Neuronal stem cell (in vitro differentiated cells): ENCODE measurements around the gene ARHGEF16.

Experiments used
- DNase-seq: peaks from one replicate; pipeline ENCODE4 v3.0.0-alpha.2; 2013; ENCODE audit warnings: low spot score
- H2AFZ ChIP-seq: one replicate; pipeline ENCODE4 v1.6.1; 2013; ENCODE audit warnings: mild to moderate bottlenecking, low read length, inconsistent platforms
- H2AK5ac ChIP-seq: 2 replicates; pipeline ENCODE4 v1.6.1; 2013; ENCODE audit warnings: low read depth, mild to moderate bottlenecking, inconsistent platforms, low read length, moderate library complexity, mixed read lengths
- H2BK120ac ChIP-seq: 2 replicates; pipeline ENCODE4 v1.6.1; 2013; ENCODE audit warnings: low read depth, mild to moderate bottlenecking, inconsistent platforms, low read length, moderate library complexity, mixed read lengths
- H2BK12ac ChIP-seq: one replicate; pipeline ENCODE4 v1.6.1; 2013; ENCODE audit warnings: low read length, inconsistent platforms
- H2BK15ac ChIP-seq: 2 replicates; pipeline ENCODE4 v1.6.1; 2013; ENCODE audit warnings: mild to moderate bottlenecking, low read length, inconsistent platforms, mixed read lengths
- H2BK5ac ChIP-seq: one replicate; pipeline ENCODE4 v1.6.1; 2013; ENCODE audit warnings: inconsistent platforms, mild to moderate bottlenecking, low read length, moderate library complexity
- H3K14ac ChIP-seq: one replicate; pipeline ENCODE4 v1.6.1; 2013; ENCODE audit warnings: low read length, inconsistent platforms
- H3K18ac ChIP-seq: 2 replicates; pipeline ENCODE4 v1.6.1; 2013; ENCODE audit warnings: low read length, inconsistent platforms
- H3K23ac ChIP-seq: 2 replicates; pipeline ENCODE4 v1.6.1; 2013; ENCODE audit warnings: low read depth, mild to moderate bottlenecking, mixed read lengths, low read length, inconsistent platforms; ENCODE audit not compliant: poor library complexity
- H3K27ac ChIP-seq: replicated peaks from 3 replicates; pipeline ENCODE4 v1.5.1; 2013; ENCODE audit warnings: low read length, inconsistent platforms
- H3K27me3 ChIP-seq, 3 experiments: 2 replicates each; pipeline ENCODE4 v1.6.1; 2013; ENCODE audit warnings: low read length in 3 of 3, mild to moderate bottlenecking in 2 of 3, inconsistent platforms in 1 of 3, low read depth in 1 of 3, mixed read lengths in 1 of 3, moderate library complexity in 1 of 3; ENCODE audit not compliant: control insufficient read depth in 3 of 3, insufficient read depth in 3 of 3
- H3K36me3 ChIP-seq, 2 donors: replicated peaks in 1 of 2; 2 replicates each; pipeline ENCODE4 v1.6.1; 2013; ENCODE audit warnings: low read length in 2 of 2; ENCODE audit not compliant: control insufficient read depth in 2 of 2, insufficient read depth in 2 of 2
- H3K4ac ChIP-seq: 2 replicates; pipeline ENCODE4 v1.6.1; 2013; ENCODE audit warnings: inconsistent platforms, mild to moderate bottlenecking, low read length, moderate library complexity
- H3K4me1 ChIP-seq, 2 donors: 1 replicate in 1 of 2; 2 replicates in 1 of 2; pipeline ENCODE4 v1.6.1; 2013; ENCODE audit warnings: low read length in 2 of 2, low read depth in 1 of 2; ENCODE audit not compliant: control insufficient read depth in 2 of 2, insufficient read depth in 1 of 2
- H3K4me2 ChIP-seq: one replicate; pipeline ENCODE4 v1.6.1; 2013; ENCODE audit warnings: mild to moderate bottlenecking, low read length, inconsistent platforms; ENCODE audit not compliant: insufficient read depth, poor library complexity, severe bottlenecking
- H3K4me3 ChIP-seq, 2 donors: 2 replicates each; pipeline ENCODE4 v1.5.1; 2013; ENCODE audit warnings: low read length in 2 of 2, mild to moderate bottlenecking in 2 of 2, inconsistent platforms in 1 of 2, moderate library complexity in 1 of 2
- H3K79me1 ChIP-seq: one replicate; pipeline ENCODE4 v1.6.1; 2013; ENCODE audit warnings: low read depth, mild to moderate bottlenecking, inconsistent platforms, low read length, moderate library complexity
- H3K9ac ChIP-seq: one replicate; pipeline ENCODE4 v1.6.1; 2013; ENCODE audit warnings: mild to moderate bottlenecking, low read depth, low read length, inconsistent platforms; ENCODE audit not compliant: poor library complexity
- H3K9me3 ChIP-seq, 2 donors: replicated peaks in 1 of 2; 2 replicates each; pipeline versions ENCODE3 to v1.6.1; 2013; ENCODE audit warnings: low read length in 2 of 2, mild to moderate bottlenecking in 2 of 2, inconsistent platforms in 1 of 2, low read depth in 1 of 2, mixed read lengths in 1 of 2, moderate library complexity in 1 of 2; ENCODE audit not compliant: control insufficient read depth in 2 of 2, insufficient read depth in 1 of 2
- H4K8ac ChIP-seq: one replicate; pipeline ENCODE4 v1.6.1; 2013; ENCODE audit warnings: low read depth, mild to moderate bottlenecking, inconsistent platforms, low read length, moderate library complexity
- H4K91ac ChIP-seq: one replicate; pipeline ENCODE4 v1.6.1; 2013; ENCODE audit warnings: low read length, low read depth, mild to moderate bottlenecking, inconsistent platforms; ENCODE audit not compliant: poor library complexity
- WGBS, 2 donors: extraction: QIAGEN DNeasy Blood & Tissue Kit; methylation state at CpG; one replicate each; pipeline ENCODE4 v1.1.7; 2013; ENCODE audit warnings: missing lambda C conversion rate in 2 of 2, mixed read lengths in 1 of 2; ENCODE audit not compliant: insufficient read length in 2 of 2, insufficient replicate concordance in 1 of 2; ENCODE audit errors: extremely low coverage in 2 of 2; 5-methylcytosine and 5-hydroxymethylcytosine counted together

ARHGEF16 gene

GRCh38 chr1:3502641-3503524 is 48.4 kb downstream of the ARHGEF16 start:
- no peak overlapping the region for H3K18ac ChIP-seq
- H3K23ac ChIP-seq, result peak overlapping the region; percentile 89
- peaks cover 9% of the 10 kb centered on the region for H3K79me1 ChIP-seq
- no peaks in the 10 kb centered on the region for H3K9me3 ChIP-seq
- WGBS, 2 donors, result no CpG with 5 or more reads among the region's 22 CpGs
- H2BK5ac ChIP-seq, result no peak overlapping the region
- no peak overlapping the region for H2BK120ac ChIP-seq
- no peak overlapping the region for H3K4me2 ChIP-seq
- no peak for DNase-seq
- no peak overlapping the region for H3K9ac ChIP-seq
- H2AK5ac ChIP-seq, result no peak overlapping the region
- H2AFZ ChIP-seq, result no peak overlapping the region
- no peaks in the 10 kb centered on the region for H3K27me3 ChIP-seq
- no peak overlapping the region for H4K8ac ChIP-seq
- H4K91ac ChIP-seq, result no peak overlapping the region
- no peak overlapping the region for H3K4me3 ChIP-seq
- no peak overlapping the region for H2BK12ac ChIP-seq
- H3K14ac ChIP-seq, result peak overlapping the region; percentile 82
- H3K4me1 ChIP-seq, result peaks cover 0 to 3% of the 10 kb centered on the region in 2 donors
- no peak overlapping the region for H3K4ac ChIP-seq
- no peaks in the 10 kb centered on the region for H3K36me3 ChIP-seq
- no peak overlapping the region for H2BK15ac ChIP-seq
- no peak overlapping the region for H3K27ac ChIP-seq

- H3K4me3 ChIP-seq, result no peak overlapping the region
- no peak for DNase-seq
- peaks cover 9% of the 10 kb centered on the region for H3K79me1 ChIP-seq
- H3K9ac ChIP-seq, result no peak overlapping the region
- no peak overlapping the region for H3K18ac ChIP-seq
- no peak overlapping the region for H2BK120ac ChIP-seq
- H3K9me3 ChIP-seq, result no peaks in the 10 kb centered on the region
- H4K8ac ChIP-seq, result no peak overlapping the region
- peaks cover 0 to 1% of the 10 kb centered on the region in 2 donors for H3K4me1 ChIP-seq
- H2BK5ac ChIP-seq, result no peak overlapping the region
- H2AFZ ChIP-seq, result no peak overlapping the region
- no peak overlapping the region for H3K14ac ChIP-seq
- H3K36me3 ChIP-seq, result no peaks in the 10 kb centered on the region
- WGBS, 2 donors, result no CpG with 5 or more reads among the region's 8 CpGs
- no peaks in the 10 kb centered on the region for H3K27me3 ChIP-seq
- H3K23ac ChIP-seq, result peak overlapping the region; percentile 43
- H2BK15ac ChIP-seq, result no peak overlapping the region
- H3K27ac ChIP-seq, result no peak overlapping the region
- no peak overlapping the region for H4K91ac ChIP-seq
- no peak overlapping the region for H2BK12ac ChIP-seq
- H3K4me2 ChIP-seq, result no peak overlapping the region
- H3K4ac ChIP-seq, result no peak overlapping the region
- no peak overlapping the region for H2AK5ac ChIP-seq
These were observed 49.0 kb downstream of the ARHGEF16 start for GRCh38 chr1:3503525-3503886.

- no peak for DNase-seq
- H2BK15ac ChIP-seq, result no peak overlapping the region
- no CpG with 5 or more reads among the region's 31 CpGs for WGBS, 2 donors
These were observed 49.8 kb downstream of the ARHGEF16 start for GRCh38 chr1:3504151-3504821.

DNA sequence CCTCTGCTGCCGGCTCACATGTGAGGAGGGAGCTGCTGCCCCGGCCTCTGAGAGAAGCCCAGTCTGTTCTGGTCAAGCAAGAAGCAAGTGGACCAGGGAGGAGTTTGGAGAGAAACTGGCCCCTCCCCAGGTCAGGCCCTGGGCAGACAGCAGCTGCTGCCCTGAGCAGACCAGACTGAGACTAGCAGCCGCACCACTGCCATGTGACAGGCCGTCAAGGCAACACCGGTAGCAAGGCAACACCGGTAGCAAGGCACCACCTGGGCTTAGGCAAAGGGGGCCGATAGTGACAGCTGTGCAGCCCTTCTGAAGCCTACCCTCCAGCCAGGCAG is 50.3 kb downstream of the ARHGEF16 start:
- Histone ChIP-seq H3K4me2 (no peak overlapping the region), H3K79me1 (peaks cover 9% of the 10 kb centered on the region), H3K9me3 (no peaks in the 10 kb centered on the region), H3K14ac (no peak overlapping the region), H3K27ac (no peak overlapping the region), H3K4me3 (no peak overlapping the region), H3K9ac (no peak overlapping the region), H3K18ac (no peak overlapping the region), H3K4me1 (no peaks in the 10 kb centered on the region), H2BK120ac (no peak overlapping the region), H3K23ac (peak overlapping the region; percentile 65), H3K36me3 (no peaks in the 10 kb centered on the region), H2BK5ac (no peak overlapping the region), H2BK15ac (no peak overlapping the region), H4K8ac (no peak overlapping the region), H2AK5ac (no peak overlapping the region), H2AFZ (no peak overlapping the region), H3K4ac (no peak overlapping the region), H2BK12ac (no peak overlapping the region), H4K91ac (no peak overlapping the region), H3K27me3 (no peaks in the 10 kb centered on the region)
- DNase-seq, result no peak
- no CpG with 5 or more reads among the region's 7 CpGs for WGBS, 2 donors

More at GRCh38 chr1:3504151-3504821, 49.8 kb downstream of the ARHGEF16 start:
- Histone ChIP-seq H3K27ac (no peak overlapping the region), H3K79me1 (peaks cover 9% of the 10 kb centered on the region), H2AFZ (no peak overlapping the region), H2BK5ac (no peak overlapping the region), H3K4me3 (no peak overlapping the region), H3K4me2 (no peak overlapping the region), H3K27me3 (no peaks in the 10 kb centered on the region), H3K9me3 (no peaks in the 10 kb centered on the region), H4K91ac (no peak overlapping the region), H2BK12ac (no peak overlapping the region), H2AK5ac (no peak overlapping the region), H3K4ac (no peak overlapping the region), H3K23ac (no peak overlapping the region), H3K14ac (no peak overlapping the region), H3K18ac (no peak overlapping the region), H3K4me1 (no peaks in the 10 kb centered on the region), H3K36me3 (no peaks in the 10 kb centered on the region), H4K8ac (no peak overlapping the region), H2BK120ac (no peak overlapping the region), H3K9ac (no peak overlapping the region)
